ENCODE results near the gene KIF5C.

DNA sequence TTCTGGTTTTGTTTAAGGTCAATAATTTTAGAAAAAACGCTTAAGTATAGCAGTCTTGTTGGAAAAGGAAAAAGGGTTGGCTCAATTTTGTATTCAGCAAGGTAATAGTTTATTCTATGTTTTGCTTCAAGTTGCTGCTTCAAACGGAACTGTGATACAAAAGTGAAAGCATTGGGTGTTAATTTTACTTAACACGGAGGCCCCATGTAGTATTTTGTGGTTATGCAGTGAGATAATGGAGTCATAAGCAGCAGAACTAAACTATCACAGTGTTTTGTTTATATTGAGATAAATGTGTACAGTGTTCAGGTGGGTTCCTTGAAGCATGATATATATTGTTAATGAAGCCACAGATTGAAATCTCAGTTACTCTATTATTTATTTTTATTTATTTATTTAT, 96.5 kb downstream of the KIF5C start:
- TF ChIP-seq NFIC (IDR thresholded peaks at IDR 0.05; ENCODE audit: low read length) (no peak), SETDB1 (CRISPR knock-in tag; IDR thresholded peaks at IDR 0.05; ENCODE audit: borderline replicate concordance) (no peak), KLF16 (CRISPR knock-in tag; IDR thresholded peaks at IDR 0.05) (no peak), EZH2 (conservative IDR thresholded peaks at IDR 0.05; ENCODE audit: low read depth, low read length) (no peak), SIX1 (CRISPR knock-in tag; IDR thresholded peaks at IDR 0.05; ENCODE audit: borderline replicate concordance) (no peak), TMF1 (CRISPR knock-in tag; IDR thresholded peaks at IDR 0.05; ENCODE audit: low read depth) (no peak), ZNF207 (IDR thresholded peaks at IDR 0.05; ENCODE audit: borderline replicate concordance) (no peak), CEBPG (CRISPR knock-in tag; IDR thresholded peaks at IDR 0.05) (no peak), SMC3 (IDR thresholded peaks at IDR 0.05; ENCODE audit: low read length) (no peak), FOSL1 (CRISPR knock-in tag; IDR thresholded peaks at IDR 0.05; ENCODE audit: borderline replicate concordance) (no peak), ZNF292 (CRISPR knock-in tag; IDR thresholded peaks at IDR 0.05; ENCODE audit: borderline replicate concordance, low read depth) (no peak)
- TF ChIP-seq, protein P1, sequence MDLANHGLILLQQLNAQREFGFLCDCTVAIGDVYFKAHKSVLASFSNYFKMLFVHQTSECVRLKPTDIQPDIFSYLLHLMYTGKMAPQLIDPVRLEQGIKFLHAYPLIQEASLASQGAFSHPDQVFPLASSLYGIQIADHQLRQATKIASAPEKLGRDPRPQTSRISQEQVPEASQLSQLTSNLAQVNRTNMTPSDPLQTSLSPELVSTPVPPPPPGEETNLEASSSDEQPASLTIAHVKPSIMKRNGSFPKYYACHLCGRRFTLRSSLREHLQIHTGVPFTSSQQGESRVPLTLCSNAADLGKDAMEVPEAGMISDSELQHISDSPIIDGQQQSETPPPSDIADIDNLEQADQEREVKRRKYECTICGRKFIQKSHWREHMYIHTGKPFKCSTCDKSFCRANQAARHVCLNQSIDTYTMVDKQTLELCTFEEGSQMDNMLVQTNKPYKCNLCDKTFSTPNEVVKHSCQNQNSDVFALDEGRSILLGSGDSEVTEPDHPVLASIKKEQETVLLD (CRISPR knock-in tag; IDR thresholded peaks at IDR 0.05; ENCODE audit: low read depth): no peak
- TF ChIP-seq, protein P2, sequence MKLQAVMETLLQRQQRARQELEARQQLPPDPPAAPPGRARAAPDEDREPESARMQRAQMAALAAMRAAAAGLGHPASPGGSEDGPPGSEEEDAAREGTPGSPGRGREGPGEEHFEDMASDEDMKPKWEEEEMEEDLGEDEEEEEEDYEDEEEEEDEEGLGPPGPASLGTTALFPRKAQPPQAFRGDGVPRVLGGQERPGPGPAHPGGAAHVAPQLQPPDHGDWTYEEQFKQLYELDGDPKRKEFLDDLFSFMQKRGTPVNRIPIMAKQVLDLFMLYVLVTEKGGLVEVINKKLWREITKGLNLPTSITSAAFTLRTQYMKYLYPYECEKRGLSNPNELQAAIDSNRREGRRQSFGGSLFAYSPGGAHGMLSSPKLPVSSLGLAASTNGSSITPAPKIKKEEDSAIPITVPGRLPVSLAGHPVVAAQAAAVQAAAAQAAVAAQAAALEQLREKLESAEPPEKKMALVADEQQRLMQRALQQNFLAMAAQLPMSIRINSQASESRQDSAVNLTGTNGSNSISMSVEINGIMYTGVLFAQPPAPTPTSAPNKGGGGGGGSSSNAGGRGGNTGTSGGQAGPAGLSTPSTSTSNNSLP (IDR thresholded peaks at IDR 0.05; ENCODE audit: low read depth, low read length): no peak
